Mesendoderm (in vitro differentiated cells): ENCODE results near the gene IL17RD.
A peak's percentile ranks its signal among the peaks of the same experiment; 100 is the strongest.

Source experiments
- DNase-seq: peaks from one replicate; pipeline ENCODE4 v3.0.0; 2013
- H2AK5ac ChIP-seq: 2 replicates; pipeline ENCODE4 v1.6.1; 2013; ENCODE audit warnings: low read length, inconsistent platforms
- H2BK120ac ChIP-seq: 2 replicates; pipeline ENCODE4 v1.6.1; 2013; ENCODE audit warnings: low read depth, mild to moderate bottlenecking, low read length, moderate library complexity, mixed read lengths
- H2BK15ac ChIP-seq: replicated peaks from 2 replicates; pipeline ENCODE4 v1.6.1; 2013; ENCODE audit warnings: low read depth, mild to moderate bottlenecking, moderate library complexity
- H2BK5ac ChIP-seq: 2 replicates; pipeline ENCODE4 v1.6.1; 2013; ENCODE audit warnings: low read length, inconsistent platforms
- H3K18ac ChIP-seq: 2 replicates; pipeline ENCODE4 v1.6.1; 2013; ENCODE audit warnings: mild to moderate bottlenecking, low read length, mixed read lengths
- H3K23ac ChIP-seq: one replicate; pipeline ENCODE4 v1.6.1; 2013; ENCODE audit warnings: low read length
- H3K27ac ChIP-seq: 2 replicates; pipeline ENCODE4 v1.5.1; 2013; ENCODE audit warnings: low read depth, mild to moderate bottlenecking, inconsistent platforms, low read length, moderate library complexity
- H3K27me3 ChIP-seq: 2 replicates; pipeline ENCODE4 v1.6.1; 2013; ENCODE audit warnings: low read length, control low read depth, mild to moderate bottlenecking, inconsistent platforms; ENCODE audit not compliant: insufficient read depth, poor library complexity
- H3K36me3 ChIP-seq: 2 replicates; pipeline ENCODE4 v1.6.1; 2013; ENCODE audit warnings: low read length, inconsistent platforms; ENCODE audit not compliant: control insufficient read depth, insufficient read depth
- H3K4ac ChIP-seq: one replicate; pipeline ENCODE4 v1.6.1; 2013; ENCODE audit warnings: low read depth, mild to moderate bottlenecking, low read length, moderate library complexity
- H3K4me1 ChIP-seq: 2 replicates; pipeline ENCODE4 v1.6.1; 2013; ENCODE audit warnings: low read depth, low read length, inconsistent platforms; ENCODE audit not compliant: control insufficient read depth
- H3K4me2 ChIP-seq: 2 replicates; pipeline ENCODE4 v1.6.1; 2013; ENCODE audit warnings: low read length
- H3K4me3 ChIP-seq: 2 replicates; pipeline ENCODE4 v1.5.1; 2013; ENCODE audit warnings: mild to moderate bottlenecking, low read length
- H3K56ac ChIP-seq: one replicate; pipeline ENCODE4 v1.6.1; 2013; ENCODE audit warnings: low read length
- H3K79me1 ChIP-seq: 2 replicates; pipeline ENCODE4 v1.6.1; 2013; ENCODE audit warnings: low read length, inconsistent platforms
- H3K79me2 ChIP-seq: 2 replicates; pipeline ENCODE4 v1.6.1; 2013; ENCODE audit warnings: mild to moderate bottlenecking, low read length; ENCODE audit not compliant: control insufficient read depth, insufficient read depth
- H3K9ac ChIP-seq: 2 replicates; pipeline ENCODE4 v1.6.1; 2013; ENCODE audit warnings: low read length, inconsistent platforms
- H4K5ac ChIP-seq: one replicate; pipeline ENCODE4 v1.6.1; 2013; ENCODE audit warnings: low read length
- H4K8ac ChIP-seq: one replicate; pipeline ENCODE4 v1.6.1; 2013; ENCODE audit warnings: low read depth, mild to moderate bottlenecking, control low read depth, low read length, moderate library complexity
- WGBS: extraction: QIAGEN DNeasy Blood & Tissue Kit; methylation state at CpG from one replicate; pipeline ENCODE4 v1.1.7; 2013; ENCODE audit warnings: low lambda C conversion rate, missing lambda C conversion rate; ENCODE audit not compliant: insufficient coverage; ENCODE audit errors: extremely low coverage; 5-methylcytosine and 5-hydroxymethylcytosine counted together

The IL17RD gene

GRCh38 chr3:57135964-57136719 is 29.0 kb downstream of the IL17RD start:
- Histone ChIP-seq H3K36me3 (no peaks in the 10 kb centered on the region), H3K4me3 (no peak overlapping the region), H3K56ac (no peak overlapping the region), H3K27me3 (no peaks in the 10 kb centered on the region), H2BK15ac (no peak overlapping the region), H4K5ac (no peak overlapping the region), H3K4me2 (no peak overlapping the region), H2BK5ac (no peak overlapping the region), H3K79me1 (peaks cover 10% of the 10 kb centered on the region), H3K4me1 (peaks cover 38% of the 10 kb centered on the region), H3K79me2 (peaks cover 63% of the 10 kb centered on the region), H3K23ac (no peak overlapping the region), H2BK120ac (peak overlapping the region; percentile 62), H2AK5ac (no peak overlapping the region), H3K9ac (no peak overlapping the region), H3K27ac (no peak overlapping the region), H3K4ac (peak overlapping the region; percentile 83), H4K8ac (no peak overlapping the region), H3K18ac (peak overlapping the region; percentile 94)
- WGBS: no CpG with 5 or more reads among the region's 5 CpGs
- no peak for DNase-seq

- Histone ChIP-seq H3K4ac (no peak overlapping the region), H4K8ac (no peak overlapping the region), H2AK5ac (no peak overlapping the region), H3K27me3 (no peaks in the 10 kb centered on the region), H3K36me3 (no peaks in the 10 kb centered on the region), H2BK15ac (no peak overlapping the region), H3K79me1 (peaks cover 11% of the 10 kb centered on the region), H3K56ac (peak overlapping the region; percentile 8), H3K27ac (no peak overlapping the region), H3K18ac (no peak overlapping the region), H3K23ac (no peak overlapping the region), H3K9ac (no peak overlapping the region), H4K5ac (no peak overlapping the region), H3K4me2 (no peak overlapping the region), H3K4me1 (peaks cover 54% of the 10 kb centered on the region), H3K4me3 (no peak overlapping the region), H2BK5ac (no peak overlapping the region), H2BK120ac (no peak overlapping the region), H3K79me2 (peaks cover 67% of the 10 kb centered on the region)
- DNase-seq: no peak
- WGBS: no CpG with 5 or more reads among the region's 4 CpGs
These were observed 32.0 kb downstream of the IL17RD start for GRCh38 chr3:57133157-57133556.

GRCh38 chr3:57132674-57133073 is 32.5 kb downstream of the IL17RD start:
- peak overlapping the region; percentile 8 for H3K56ac ChIP-seq
- no peak overlapping the region for H4K5ac ChIP-seq
- no peak overlapping the region for H3K4ac ChIP-seq
- H3K23ac ChIP-seq: no peak overlapping the region
- no peak overlapping the region for H2AK5ac ChIP-seq
- no peak overlapping the region for H3K18ac ChIP-seq
- H3K79me2 ChIP-seq: peaks cover 72% of the 10 kb centered on the region
- H4K8ac ChIP-seq: no peak overlapping the region
- no peak overlapping the region for H3K4me3 ChIP-seq
- peak overlapping the region; percentile 56 for H2BK120ac ChIP-seq
- H3K27me3 ChIP-seq: no peaks in the 10 kb centered on the region
- H2BK15ac ChIP-seq: no peak overlapping the region
- H3K4me2 ChIP-seq: no peak overlapping the region
- H3K9ac ChIP-seq: peak overlapping the region; percentile 1
- no peak for DNase-seq
- no peak overlapping the region for H3K27ac ChIP-seq
- H3K4me1 ChIP-seq: peaks cover 57% of the 10 kb centered on the region
- no CpG with 5 or more reads among the region's 2 CpGs for WGBS
- H3K79me1 ChIP-seq: peaks cover 15% of the 10 kb centered on the region
- no peaks in the 10 kb centered on the region for H3K36me3 ChIP-seq
- H2BK5ac ChIP-seq: peak overlapping the region; percentile 1

- H2BK120ac ChIP-seq: peak overlapping the region; percentile 40
- peak overlapping the region; percentile 83 for H3K23ac ChIP-seq
- peaks cover 11% of the 10 kb centered on the region for H3K79me1 ChIP-seq
- no peak overlapping the region for H2BK15ac ChIP-seq
- peaks cover 65% of the 10 kb centered on the region for H3K79me2 ChIP-seq
- peak overlapping the region; percentile 84 for H3K56ac ChIP-seq
- H4K5ac ChIP-seq: peak overlapping the region; percentile 100
- H3K4me1 ChIP-seq: peaks cover 50% of the 10 kb centered on the region
- H3K36me3 ChIP-seq: no peaks in the 10 kb centered on the region
- H3K18ac ChIP-seq: peak overlapping the region; percentile 98
- peak overlapping the region; percentile 58 for H4K8ac ChIP-seq
- H3K9ac ChIP-seq: peak overlapping the region; percentile 74
- peak overlapping the region; percentile 53 for H3K4me2 ChIP-seq
- H3K4me3 ChIP-seq: no peak overlapping the region
- no CpG with 5 or more reads among the region's 4 CpGs for WGBS
- DNase-seq: no peak
- H2AK5ac ChIP-seq: peak overlapping the region; percentile 13
- peak overlapping the region; percentile 100 for H2BK5ac ChIP-seq
- H3K27ac ChIP-seq: peak overlapping the region; percentile 99
- H3K27me3 ChIP-seq: no peaks in the 10 kb centered on the region
- peak overlapping the region; percentile 91 for H3K4ac ChIP-seq
These were observed 34.0 kb downstream of the IL17RD start for GRCh38 chr3:57131210-57131588.

GRCh38 chr3:57130571-57131209 is 34.5 kb downstream of the IL17RD start:
- H2AK5ac ChIP-seq: peak overlapping the region; percentile 65
- H2BK15ac ChIP-seq: peak overlapping the region; percentile 99
- peak overlapping the region; percentile 83 for H3K23ac ChIP-seq
- H3K79me2 ChIP-seq: peaks cover 65% of the 10 kb centered on the region
- peaks cover 11% of the 10 kb centered on the region for H3K79me1 ChIP-seq
- H2BK5ac ChIP-seq: peak overlapping the region; percentile 100
- H2BK120ac ChIP-seq: peak overlapping the region; percentile 99
- no peaks in the 10 kb centered on the region for H3K36me3 ChIP-seq
- H3K4me2 ChIP-seq: no peak overlapping the region
- H3K9ac ChIP-seq: peak overlapping the region; percentile 65
- H3K27ac ChIP-seq: peak overlapping the region; percentile 100
- H3K18ac ChIP-seq: peak overlapping the region; percentile 99
- H4K5ac ChIP-seq: peak overlapping the region; percentile 100
- peaks cover 51% of the 10 kb centered on the region for H3K4me1 ChIP-seq
- DNase-seq: peak; percentile 100
- H3K4me3 ChIP-seq: no peak overlapping the region
- H3K56ac ChIP-seq: peak overlapping the region; percentile 84
- H3K4ac ChIP-seq: peak overlapping the region; percentile 95
- WGBS: no CpG with 5 or more reads among the region's 14 CpGs
- no peak overlapping the region for H4K8ac ChIP-seq
- H3K27me3 ChIP-seq: no peaks in the 10 kb centered on the region
